Measurements from ENCODE around the gene SNAP29. TPM values are rescaled to one million over a fixed set of nuclear protein-coding genes. Genes with fewer than 3 reads are reported as not detected.
A peak's percentile ranks its signal among the peaks of the same experiment; 100 is the strongest.

Gene SNAP29
- total and polyA plus RNA-seq, 8 donors: 6.6 to 16.1 (median 11.7) TPM

DNA sequence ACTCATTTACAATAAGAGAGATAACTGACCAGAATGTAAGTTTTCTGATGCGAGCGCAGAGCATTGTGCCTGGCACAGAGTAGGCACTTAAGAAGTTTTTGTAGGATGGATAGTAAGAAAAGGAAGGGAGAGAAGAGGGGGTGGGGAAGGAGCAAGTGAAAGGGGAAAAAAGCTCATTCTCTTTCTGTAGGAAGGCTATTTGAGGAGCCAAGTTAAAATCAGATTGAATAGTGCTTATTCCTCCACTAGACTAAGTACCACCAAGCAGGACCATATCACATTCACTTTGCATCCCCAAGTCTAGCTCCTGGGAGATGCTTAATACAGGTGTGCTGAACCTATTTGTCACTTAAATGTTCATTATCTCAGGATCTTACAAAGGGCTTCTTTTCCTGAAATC lies 44.3 kb downstream of the SNAP29 start:
- Histone ChIP-seq H3K9me3 (no peaks in the 10 kb centered on the region), H3K27me3 (no peaks in the 10 kb centered on the region), H3K4me1 (no peaks in the 10 kb centered on the region), H3K27ac (no peak overlapping the region), H3K4me3 (no peak overlapping the region), H3K36me3 (no peaks in the 10 kb centered on the region)
- WGBS, 2 donors: 96 to 98% methylated on average over 2 of the region's 2 CpGs
- ATAC-seq (no peak), DNase-seq (no peak), FAIRE-seq (no peak)
- TF ChIP-seq, protein P1, sequence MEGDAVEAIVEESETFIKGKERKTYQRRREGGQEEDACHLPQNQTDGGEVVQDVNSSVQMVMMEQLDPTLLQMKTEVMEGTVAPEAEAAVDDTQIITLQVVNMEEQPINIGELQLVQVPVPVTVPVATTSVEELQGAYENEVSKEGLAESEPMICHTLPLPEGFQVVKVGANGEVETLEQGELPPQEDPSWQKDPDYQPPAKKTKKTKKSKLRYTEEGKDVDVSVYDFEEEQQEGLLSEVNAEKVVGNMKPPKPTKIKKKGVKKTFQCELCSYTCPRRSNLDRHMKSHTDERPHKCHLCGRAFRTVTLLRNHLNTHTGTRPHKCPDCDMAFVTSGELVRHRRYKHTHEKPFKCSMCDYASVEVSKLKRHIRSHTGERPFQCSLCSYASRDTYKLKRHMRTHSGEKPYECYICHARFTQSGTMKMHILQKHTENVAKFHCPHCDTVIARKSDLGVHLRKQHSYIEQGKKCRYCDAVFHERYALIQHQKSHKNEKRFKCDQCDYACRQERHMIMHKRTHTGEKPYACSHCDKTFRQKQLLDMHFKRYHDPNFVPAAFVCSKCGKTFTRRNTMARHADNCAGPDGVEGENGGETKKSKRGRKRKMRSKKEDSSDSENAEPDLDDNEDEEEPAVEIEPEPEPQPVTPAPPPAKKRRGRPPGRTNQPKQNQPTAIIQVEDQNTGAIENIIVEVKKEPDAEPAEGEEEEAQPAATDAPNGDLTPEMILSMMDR (IDR thresholded peaks at IDR 0.05): no peak
- intact Hi-C loops (cut with DNase I): no loop called here

DNA sequence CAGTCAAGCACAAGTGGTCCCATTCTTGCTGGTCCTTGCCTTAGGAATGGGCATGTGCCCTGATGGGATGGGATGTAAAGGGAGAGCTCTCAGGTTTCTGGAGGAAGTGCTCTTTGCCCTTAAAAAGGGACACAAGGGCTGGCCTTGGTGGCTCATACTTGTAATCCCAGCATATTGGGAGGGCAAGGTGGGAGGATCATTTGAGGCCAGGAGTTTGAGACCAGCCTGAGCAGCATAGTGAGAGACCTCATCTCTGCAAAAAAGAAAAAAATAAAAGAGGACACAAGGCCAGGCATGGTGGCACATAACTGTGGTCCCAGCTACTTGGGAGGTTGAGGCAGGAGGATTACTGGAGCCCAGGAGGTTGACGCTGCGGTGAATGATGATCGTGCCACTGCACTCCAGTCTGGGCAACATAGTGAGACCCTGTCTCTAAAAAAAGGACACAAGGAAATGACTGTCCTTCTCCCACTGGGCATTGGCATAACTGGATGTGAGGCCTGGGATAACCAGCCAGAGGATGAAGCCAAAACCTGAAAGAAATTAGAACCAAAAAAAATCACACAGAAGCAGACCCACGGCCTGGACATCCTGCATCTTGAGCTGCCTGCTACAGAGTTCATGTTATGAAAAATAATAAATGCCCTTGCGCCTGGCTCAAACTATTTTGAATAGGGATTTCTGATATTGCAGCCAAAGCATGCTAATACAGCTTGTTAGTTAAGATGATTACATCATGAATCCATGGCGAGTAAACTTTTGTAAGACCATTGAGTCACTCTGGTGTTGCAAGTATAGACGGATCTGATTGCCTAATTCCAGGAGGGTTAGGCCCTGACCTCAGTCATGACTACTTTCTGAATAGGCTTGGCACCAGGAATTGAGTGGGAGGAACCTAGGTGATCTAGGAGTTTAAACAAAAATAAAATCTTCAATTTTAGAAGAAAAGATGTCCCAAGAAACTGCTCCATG lies 45.5 kb downstream of the SNAP29 start:
- FAIRE-seq (no peak), DNase-seq (no peak), ATAC-seq (peak in 3 of 4 donors; percentile 20 to 82 (median 32))
- no peaks in the 10 kb centered on the region for H3K4me1 ChIP-seq
- 79 to 85% methylated on average over 7 of the region's 7 CpGs for WGBS, 2 donors
- no peak overlapping the region for H3K4me3 ChIP-seq
- no peaks in the 10 kb centered on the region for H3K9me3 ChIP-seq
- no peaks in the 10 kb centered on the region for H3K27me3 ChIP-seq
- H3K27ac ChIP-seq: no peak overlapping the region
- no peaks in the 10 kb centered on the region for H3K36me3 ChIP-seq
- intact Hi-C loops (cut with DNase I): no loop called here
- TF ChIP-seq, protein P1 (IDR thresholded peaks at IDR 0.05): no peak

DNA sequence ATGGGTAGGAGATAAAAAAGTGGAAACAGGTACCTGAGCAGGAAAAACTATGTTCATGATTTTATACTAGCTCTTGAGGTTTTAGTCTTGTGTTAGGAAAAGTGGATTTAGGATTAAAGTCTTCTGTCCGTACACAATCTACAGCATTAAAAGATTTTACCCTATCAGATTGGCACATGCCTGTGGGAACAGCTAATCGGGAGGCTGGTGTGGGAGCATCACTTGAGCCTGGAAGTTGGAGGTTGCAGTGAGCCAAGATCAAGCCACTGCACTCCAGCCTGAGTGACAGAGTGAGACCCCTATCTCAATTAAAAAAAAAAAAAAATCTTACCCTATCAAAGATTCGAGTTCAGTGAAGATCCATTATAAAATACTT lies 46.2 kb downstream of the SNAP29 start:
- WGBS, 2 donors: 54 to 65% methylated on average over 3 of the region's 3 CpGs
- intact Hi-C loops (cut with DNase I): no loop called here
- Histone ChIP-seq H3K9me3 (no peaks in the 10 kb centered on the region), H3K4me3 (no peak overlapping the region), H3K27me3 (no peaks in the 10 kb centered on the region), H3K27ac (no peak overlapping the region), H3K4me1 (no peaks in the 10 kb centered on the region), H3K36me3 (no peaks in the 10 kb centered on the region)
- FAIRE-seq (no peak), DNase-seq (no peak), ATAC-seq (no peak)
- TF ChIP-seq, protein P1 (IDR thresholded peaks at IDR 0.05): no peak

DNA sequence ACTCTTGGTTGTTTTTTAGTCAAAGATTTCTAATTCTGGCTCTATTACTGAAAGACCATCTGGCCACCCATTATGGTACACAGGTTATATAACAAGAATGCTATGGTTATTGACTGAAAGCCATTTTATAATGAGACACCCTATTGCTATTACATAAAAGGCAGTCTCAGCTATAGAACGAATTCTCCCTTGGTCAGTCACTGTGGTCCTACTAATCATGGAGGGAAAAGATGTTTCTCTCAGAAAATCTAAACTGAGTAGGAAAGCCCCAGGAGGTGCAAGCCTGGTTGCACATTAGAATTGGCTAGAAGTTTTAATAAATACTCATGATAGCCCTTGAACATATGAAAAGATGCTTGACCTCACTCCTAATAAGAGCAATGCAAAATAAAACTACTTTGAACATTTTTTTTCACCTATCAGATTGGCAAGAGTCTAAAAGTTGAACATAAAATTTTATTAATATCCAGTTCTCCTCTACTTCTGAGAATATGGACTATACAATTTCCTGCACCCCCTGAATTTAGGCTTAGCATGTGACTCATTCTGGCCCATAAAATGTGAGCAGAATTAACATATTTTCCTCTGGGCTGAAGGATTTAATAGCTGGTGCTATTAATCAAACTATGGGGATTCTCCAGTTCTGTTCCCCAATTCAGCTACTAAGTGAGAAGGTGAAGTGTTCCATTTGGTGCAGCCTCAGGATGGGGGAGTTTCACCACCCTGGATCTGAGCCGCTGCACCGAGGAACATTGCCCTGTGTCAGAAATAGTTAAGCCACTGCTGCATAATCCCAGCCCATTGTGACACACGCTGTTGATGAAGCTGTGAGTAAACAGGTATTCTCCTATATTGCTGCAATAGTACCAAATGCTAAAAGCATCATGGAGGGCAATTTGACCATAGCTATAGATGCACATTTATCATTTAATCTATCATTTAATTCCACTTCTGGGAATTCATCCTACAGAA lies 46.9 kb downstream of the SNAP29 start:
- H3K4me1 ChIP-seq: no peaks in the 10 kb centered on the region
- H3K27me3 ChIP-seq: no peaks in the 10 kb centered on the region
- 58 to 62% methylated on average over 4 of the region's 4 CpGs for WGBS, 2 donors
- DNase-seq (no peak), FAIRE-seq (no peak), ATAC-seq (no peak)
- no peaks in the 10 kb centered on the region for H3K36me3 ChIP-seq
- intact Hi-C loops (cut with DNase I): no loop called here
- no peak overlapping the region for H3K27ac ChIP-seq
- TF ChIP-seq, protein P1 (IDR thresholded peaks at IDR 0.05): no peak
- no peaks in the 10 kb centered on the region for H3K9me3 ChIP-seq
- H3K4me3 ChIP-seq: no peak overlapping the region

Data from pancreas (tissue), 10 donors.